Neural progenitor cell (in vitro differentiated cells): Measurements from ENCODE around the gene TRRAP. TPM values are rescaled to one million over a fixed set of nuclear protein-coding genes. Genes with fewer than 3 reads are reported as not detected.

Experiments used
- DNase-seq: peaks from one replicate; pipeline ENCODE4 v3.0.0-alpha.2; 2016; ENCODE audit warnings: low spot score
- H2AFZ ChIP-seq: fragments of 200-600 bp; sonication (generic); replicated peaks from 2 replicates; pipeline ENCODE4 v1.6.1; 2016; ENCODE audit warnings: antibody characterized with exemption
- H3F3A ChIP-seq: fragments of 200-600 bp; sonication (generic); 2 replicates; pipeline ENCODE4 v1.6.1; 2016; ENCODE audit warnings: antibody characterized with exemption, low read depth
- H3K27ac ChIP-seq: fragments of 200-600 bp; sonication (generic); 2 replicates; pipeline ENCODE4 v1.5.1; 2016; ENCODE audit warnings: mild to moderate bottlenecking
- H3K27me3 ChIP-seq: fragments of 200-600 bp; sonication (generic); 2 replicates; pipeline ENCODE4 v1.6.1; 2016; ENCODE audit warnings: mild to moderate bottlenecking, moderate library complexity
- H3K36me3 ChIP-seq: fragments of 200-600 bp; sonication (generic); 2 replicates; pipeline ENCODE4 v1.5.1; 2016
- H3K4me1 ChIP-seq: fragments of 200-600 bp; sonication (generic); 2 replicates; pipeline ENCODE4 v1.6.1; 2016; ENCODE audit warnings: mixed run types
- H3K4me2 ChIP-seq: fragments of 200-600 bp; sonication (generic); 2 replicates; pipeline ENCODE4 v1.6.1; 2016
- H3K4me3 ChIP-seq: fragments of 200-600 bp; sonication (generic); 2 replicates; pipeline ENCODE4 v1.5.1; 2016
- H3K79me2 ChIP-seq: fragments of 200-600 bp; sonication (generic); 2 replicates; pipeline ENCODE4 v1.6.1; 2016; ENCODE audit warnings: low read depth
- H3K9ac ChIP-seq: fragments of 200-600 bp; sonication (generic); 2 replicates; pipeline ENCODE4 v1.6.1; 2016
- H3K9me3 ChIP-seq: fragments of 200-600 bp; sonication (generic); 2 replicates; pipeline ENCODE4 v1.5.1; 2016; ENCODE audit warnings: low read depth
- H4K20me1 ChIP-seq: fragments of 200-600 bp; sonication (generic); 2 replicates; pipeline ENCODE4 v1.6.1; 2016; ENCODE audit warnings: low read depth
- H3K27ac Mint-ChIP-seq: 3 replicates; pipeline ENCODE4 v1.8.0; 2021; ENCODE audit warnings: mixed read lengths
- H3K27me3 Mint-ChIP-seq: 2 replicates; pipeline ENCODE4 v1.8.0; 2022; ENCODE audit warnings: low read depth, mild to moderate bottlenecking, inconsistent platforms, moderate library complexity, mixed read lengths; ENCODE audit not compliant: insufficient read depth
- H3K36me3 Mint-ChIP-seq: 3 replicates; pipeline ENCODE4 v1.8.0; 2021; ENCODE audit warnings: mixed read lengths
- H3K4me1 Mint-ChIP-seq: 3 replicates; pipeline ENCODE4 v1.8.0; 2021; ENCODE audit warnings: mixed read lengths
- H3K4me3 Mint-ChIP-seq: 3 replicates; pipeline ENCODE4 v1.8.0; 2021; ENCODE audit warnings: mild to moderate bottlenecking, moderate library complexity, mixed read lengths
- H3K9me3 Mint-ChIP-seq: 3 replicates; pipeline ENCODE4 v1.8.0; 2020; ENCODE audit warnings: mixed read lengths
- EZH2 ChIP-seq: fragments of 200-600 bp; sonication (generic); IDR thresholded peaks from 2 replicates; pipeline ENCODE4 v1.6.1; 2017; ENCODE audit warnings: antibody characterized with exemption, mild to moderate bottlenecking, moderate library complexity
- EZH2phosphoT487 ChIP-seq: fragments of 200-600 bp; sonication (generic); IDR thresholded peaks from 2 replicates; pipeline ENCODE4 v1.6.1; 2017; ENCODE audit warnings: antibody characterized with exemption
- total RNA-seq: library from RNA; depleted of rRNA; stranded (reverse); fragments of >200 nt; gene quantifications from 2 replicates; pipeline ENCODE4 v1.2.3, GENCODE V29; 2015; ENCODE audit warnings: low replicate concordance
- TF ChIP-seq, protein P1 (sequence below): fragments of 200-600 bp; sonication (generic); IDR thresholded peaks from 2 replicates; pipeline ENCODE4 v1.5.1; 2017; ENCODE audit warnings: antibody characterized with exemption, mild to moderate bottlenecking

TRRAP gene
- total RNA-seq, result 19.9 and 26.5 TPM in 2 replicates

DNA sequence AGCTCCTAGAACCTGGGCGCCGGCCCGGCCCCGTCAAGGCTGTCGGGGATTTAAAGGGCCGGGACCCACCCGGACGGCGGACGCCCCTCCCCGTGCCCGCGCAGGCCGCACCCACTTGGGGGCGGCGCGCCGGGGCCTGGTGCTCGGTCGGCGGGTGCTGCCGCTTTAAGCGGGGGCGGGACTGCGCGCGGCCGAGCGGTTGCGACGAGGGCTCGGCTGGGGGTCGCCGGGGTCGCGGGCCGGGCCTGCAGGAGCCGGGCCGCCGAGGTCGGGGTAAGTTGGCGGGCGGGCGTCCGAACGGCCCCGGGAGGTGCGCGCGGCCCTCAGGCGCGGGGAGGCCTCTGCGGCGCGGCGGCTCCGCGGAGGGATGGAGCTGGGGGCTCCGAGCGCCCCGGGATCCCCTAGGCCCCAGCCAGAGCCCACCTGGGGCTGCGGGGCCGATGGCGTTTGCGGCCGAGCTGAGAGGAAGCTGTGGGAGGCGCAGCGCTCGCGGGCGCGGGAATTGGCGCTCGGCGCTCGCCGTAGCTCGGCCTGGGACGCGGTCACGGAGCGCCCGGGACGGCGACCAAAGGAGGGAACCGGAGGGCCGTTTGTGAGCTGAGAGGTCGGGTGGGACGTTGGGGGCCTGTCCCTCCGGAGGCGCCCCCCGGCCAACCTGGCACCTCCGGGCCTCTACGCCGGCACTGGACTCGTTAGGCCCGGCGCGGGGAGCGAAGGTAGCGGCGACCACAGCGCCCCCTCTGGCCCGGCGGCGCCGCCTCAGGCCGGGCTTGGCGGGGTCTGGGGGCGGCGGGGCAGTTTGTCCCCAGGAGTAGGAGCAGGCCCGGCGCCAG lies at the start of gene TRRAP:
TSS of gene TRRAP (plus strand) at position 168 of the 833 bp plus-strand sequence. CDS start 2,619 bp downstream, outside the sequence.
- Histone ChIP-seq H3K36me3 (peaks cover 5% of the 10 kb centered on the region), H4K20me1 (peaks cover 23% of the 10 kb centered on the region), H3K27me3 (peaks cover 4% of the 10 kb centered on the region), H3K79me2 (peaks cover 40% of the 10 kb centered on the region), H3K4me2 (peak within 1 kb of the TSS; percentile 99), H3K9ac (peak within 1 kb of the TSS; percentile 99), H3F3A (peaks cover 24% of the 10 kb centered on the region), H3K4me1 (peaks cover 6% of the 10 kb centered on the region), H3K27ac (peak within 1 kb of the TSS; percentile 91), H3K4me3 (peak within 1 kb of the TSS; percentile 73), H3K9me3 (no peaks in the 10 kb centered on the region), H2AFZ (peak within 1 kb of the TSS; percentile 84)
- peak; percentile 92 for DNase-seq
- Mint-ChIP-seq H3K27me3 (peaks cover 3% of the 10 kb centered on the region), H3K4me3 (peak within 1 kb of the TSS; percentile 94), H3K9me3 (no peaks in the 10 kb centered on the region), H3K4me1 (peaks cover 16% of the 10 kb centered on the region), H3K27ac (peak within 1 kb of the TSS; percentile 66), H3K36me3 (peaks cover 10% of the 10 kb centered on the region)
- no peak for TF ChIP-seq EZH2phosphoT487
- TF ChIP-seq, protein P1, sequence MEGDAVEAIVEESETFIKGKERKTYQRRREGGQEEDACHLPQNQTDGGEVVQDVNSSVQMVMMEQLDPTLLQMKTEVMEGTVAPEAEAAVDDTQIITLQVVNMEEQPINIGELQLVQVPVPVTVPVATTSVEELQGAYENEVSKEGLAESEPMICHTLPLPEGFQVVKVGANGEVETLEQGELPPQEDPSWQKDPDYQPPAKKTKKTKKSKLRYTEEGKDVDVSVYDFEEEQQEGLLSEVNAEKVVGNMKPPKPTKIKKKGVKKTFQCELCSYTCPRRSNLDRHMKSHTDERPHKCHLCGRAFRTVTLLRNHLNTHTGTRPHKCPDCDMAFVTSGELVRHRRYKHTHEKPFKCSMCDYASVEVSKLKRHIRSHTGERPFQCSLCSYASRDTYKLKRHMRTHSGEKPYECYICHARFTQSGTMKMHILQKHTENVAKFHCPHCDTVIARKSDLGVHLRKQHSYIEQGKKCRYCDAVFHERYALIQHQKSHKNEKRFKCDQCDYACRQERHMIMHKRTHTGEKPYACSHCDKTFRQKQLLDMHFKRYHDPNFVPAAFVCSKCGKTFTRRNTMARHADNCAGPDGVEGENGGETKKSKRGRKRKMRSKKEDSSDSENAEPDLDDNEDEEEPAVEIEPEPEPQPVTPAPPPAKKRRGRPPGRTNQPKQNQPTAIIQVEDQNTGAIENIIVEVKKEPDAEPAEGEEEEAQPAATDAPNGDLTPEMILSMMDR, result peak; percentile 86
- no peak for TF ChIP-seq EZH2

DNA sequence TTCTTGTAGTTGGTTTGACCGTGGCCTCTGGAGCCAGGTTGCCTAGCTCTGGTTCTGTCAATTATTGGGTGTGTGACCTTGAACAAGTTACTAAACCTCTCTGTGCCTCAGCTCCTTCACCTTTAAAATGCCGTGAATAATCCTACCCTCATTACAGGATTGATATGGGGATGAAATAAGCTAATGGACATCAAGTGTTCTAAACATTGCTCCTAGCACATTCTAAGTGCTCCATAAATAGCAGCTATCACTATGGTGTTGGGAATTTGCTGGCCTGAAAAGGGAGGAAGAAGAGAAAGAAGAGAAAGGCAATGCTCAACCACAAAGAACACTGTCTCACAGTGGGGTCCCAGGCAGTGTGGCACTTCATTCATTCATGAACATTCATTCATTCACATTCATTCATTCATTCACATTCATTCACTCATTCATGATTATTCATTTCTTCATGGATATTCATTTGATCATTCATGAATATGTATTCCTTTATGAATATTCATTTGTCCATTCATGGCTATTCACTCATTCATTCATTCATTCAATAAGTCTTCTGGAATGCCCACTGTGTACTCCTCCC lies 47.3 kb upstream of the TRRAP start:
- no peak overlapping the region for H2AFZ ChIP-seq
- no peak for DNase-seq
- no peaks in the 10 kb centered on the region for H3K36me3 Mint-ChIP-seq
- H3K9me3 Mint-ChIP-seq, result no peaks in the 10 kb centered on the region
- no peaks in the 10 kb centered on the region for H3K9me3 ChIP-seq
- no peaks in the 10 kb centered on the region for H4K20me1 ChIP-seq
- peaks cover 10% of the 10 kb centered on the region for H3K4me1 Mint-ChIP-seq
- no peak overlapping the region for H3K9ac ChIP-seq
- no peak overlapping the region for H3K27ac Mint-ChIP-seq
- H3K4me1 ChIP-seq, result no peaks in the 10 kb centered on the region
- H3K27me3 ChIP-seq, result no peaks in the 10 kb centered on the region
- H3K27ac ChIP-seq, result no peak overlapping the region
- H3F3A ChIP-seq, result no peaks in the 10 kb centered on the region
- no peak overlapping the region for H3K4me2 ChIP-seq
- H3K79me2 ChIP-seq, result no peaks in the 10 kb centered on the region
- TF ChIP-seq EZH2, result no peak
- no peak for TF ChIP-seq EZH2phosphoT487
- TF ChIP-seq, protein P1, result no peak
- no peaks in the 10 kb centered on the region for H3K36me3 ChIP-seq
- H3K4me3 Mint-ChIP-seq, result no peak overlapping the region
- H3K4me3 ChIP-seq, result no peak overlapping the region
- peaks cover 17% of the 10 kb centered on the region for H3K27me3 Mint-ChIP-seq

DNA sequence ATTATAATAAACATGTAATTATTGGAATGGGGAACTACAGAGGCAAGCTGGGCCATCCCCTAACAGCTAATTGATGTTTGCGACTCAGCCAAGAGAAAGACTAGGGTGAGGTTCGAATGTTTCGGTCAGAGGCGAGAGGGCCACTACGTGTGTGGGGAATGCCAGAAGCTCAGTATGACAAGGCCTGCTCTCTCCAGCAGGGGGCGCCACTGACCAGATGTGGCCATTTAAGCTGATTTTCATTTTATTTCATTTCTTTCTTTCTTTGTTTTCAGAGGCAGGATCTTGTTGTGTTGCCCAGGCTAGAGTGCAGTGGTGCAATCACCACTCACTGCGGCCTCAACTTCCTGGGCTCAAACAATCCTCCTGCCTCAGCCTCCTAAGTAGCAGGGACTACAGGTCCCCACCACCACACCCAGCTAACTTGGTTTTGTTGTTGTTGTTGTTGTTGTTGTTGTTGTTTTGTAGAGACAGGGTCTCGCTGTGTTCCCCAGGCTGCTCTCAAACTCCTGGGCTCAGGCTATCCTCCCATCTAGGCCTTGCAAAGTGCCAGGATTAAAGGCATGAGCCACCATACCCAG lies 46.6 kb upstream of the TRRAP start:
- Histone ChIP-seq H3K27me3 (no peaks in the 10 kb centered on the region), H3K4me3 (no peak overlapping the region), H3K4me2 (no peak overlapping the region), H4K20me1 (no peaks in the 10 kb centered on the region), H3K27ac (no peak overlapping the region), H3K9ac (no peak overlapping the region), H3F3A (peaks cover 7% of the 10 kb centered on the region), H2AFZ (no peak overlapping the region), H3K4me1 (no peaks in the 10 kb centered on the region), H3K79me2 (no peaks in the 10 kb centered on the region), H3K9me3 (no peaks in the 10 kb centered on the region), H3K36me3 (no peaks in the 10 kb centered on the region)
- TF ChIP-seq EZH2phosphoT487 (no peak), EZH2 (no peak)
- TF ChIP-seq, protein P1, result peak; percentile 72
- no peak overlapping the region for H3K4me3 Mint-ChIP-seq
- H3K36me3 Mint-ChIP-seq, result no peaks in the 10 kb centered on the region
- peaks cover 19% of the 10 kb centered on the region for H3K27me3 Mint-ChIP-seq
- peak; percentile 55 for DNase-seq
- peak overlapping the region; percentile 63 for H3K27ac Mint-ChIP-seq
- H3K4me1 Mint-ChIP-seq, result peaks cover 13% of the 10 kb centered on the region
- H3K9me3 Mint-ChIP-seq, result no peaks in the 10 kb centered on the region
